Rectal smooth muscle tissue (tissue), 1 donor: ENCODE measurements around the gene CARD14.
"Not testable (repeated sequence)": the region's sequence is repeated elsewhere in the genome, so short reads cannot be mapped to it uniquely, and the experiment has no call there.

ENCODE experiments used
- H3K27ac ChIP-seq: one replicate; pipeline ENCODE4 v1.7.0; 2013; ENCODE audit warnings: low read depth, low read length, inconsistent platforms
- H3K27me3 ChIP-seq: one replicate; pipeline ENCODE4 v1.7.0; 2013; ENCODE audit warnings: low read length; ENCODE audit not compliant: control insufficient read depth, insufficient read depth
- H3K36me3 ChIP-seq: one replicate; pipeline ENCODE4 v1.7.0; 2013; ENCODE audit warnings: low read length; ENCODE audit not compliant: control insufficient read depth, insufficient read depth
- H3K4me1 ChIP-seq: one replicate; pipeline ENCODE4 v1.7.0; 2013; ENCODE audit warnings: low read length; ENCODE audit not compliant: control insufficient read depth, insufficient read depth
- H3K4me3 ChIP-seq: one replicate; pipeline ENCODE4 v1.7.0; 2013; ENCODE audit warnings: low read length
- H3K9ac ChIP-seq: one replicate; pipeline ENCODE4 v1.7.0; 2013; ENCODE audit warnings: low read length

Gene CARD14

DNA sequence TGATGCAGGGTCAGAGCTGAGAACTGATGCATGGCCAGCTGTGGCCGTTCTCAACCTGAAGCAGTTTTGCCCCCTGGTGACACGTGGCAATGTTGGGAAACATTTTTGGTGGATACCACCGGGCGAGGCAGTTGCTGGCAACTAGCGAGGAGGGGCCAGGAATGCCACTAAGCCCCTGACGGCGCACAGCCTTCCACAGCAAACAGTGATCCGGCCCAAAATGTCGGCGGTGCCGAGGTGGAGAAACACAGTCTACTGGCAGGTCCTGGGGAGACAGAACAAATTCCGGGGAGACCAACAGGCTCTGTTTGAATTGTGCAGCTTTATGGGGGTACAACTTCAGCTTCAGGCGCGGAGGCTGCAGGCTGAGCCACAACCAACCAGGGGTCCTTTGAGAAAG lies 58.6 kb downstream of the CARD14 start:
- Histone ChIP-seq H3K27ac (no peak overlapping the region), H3K4me1 (no peaks in the 10 kb centered on the region), H3K9ac (no peak overlapping the region), H3K4me3 (no peak overlapping the region), H3K27me3 (no peaks in the 10 kb centered on the region), H3K36me3 (no peaks in the 10 kb centered on the region)

DNA sequence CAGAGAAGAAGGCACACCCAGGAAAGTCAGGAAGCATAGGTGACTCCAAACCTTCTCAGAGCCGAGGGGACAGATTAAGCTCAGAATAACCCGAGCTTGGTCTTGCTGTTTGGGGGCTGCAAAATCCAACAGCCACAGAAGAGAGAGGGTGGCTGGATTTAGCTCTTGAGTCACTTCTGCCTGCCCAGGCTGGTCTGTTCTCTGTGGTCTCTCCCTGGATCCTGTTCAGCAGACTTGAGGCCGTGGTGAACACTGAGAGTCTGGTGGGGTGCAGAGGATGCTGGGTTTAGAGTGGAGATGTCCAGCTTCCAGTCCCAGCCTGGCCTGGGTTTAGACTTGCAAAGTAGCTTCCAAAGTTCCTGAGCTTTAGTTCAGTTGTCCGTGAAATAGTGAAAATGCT lies 59.2 kb downstream of the CARD14 start:
- Histone ChIP-seq H3K4me3 (no peak overlapping the region), H3K9ac (no peak overlapping the region), H3K4me1 (no peaks in the 10 kb centered on the region), H3K36me3 (no peaks in the 10 kb centered on the region), H3K27ac (no peak overlapping the region), H3K27me3 (no peaks in the 10 kb centered on the region)

DNA sequence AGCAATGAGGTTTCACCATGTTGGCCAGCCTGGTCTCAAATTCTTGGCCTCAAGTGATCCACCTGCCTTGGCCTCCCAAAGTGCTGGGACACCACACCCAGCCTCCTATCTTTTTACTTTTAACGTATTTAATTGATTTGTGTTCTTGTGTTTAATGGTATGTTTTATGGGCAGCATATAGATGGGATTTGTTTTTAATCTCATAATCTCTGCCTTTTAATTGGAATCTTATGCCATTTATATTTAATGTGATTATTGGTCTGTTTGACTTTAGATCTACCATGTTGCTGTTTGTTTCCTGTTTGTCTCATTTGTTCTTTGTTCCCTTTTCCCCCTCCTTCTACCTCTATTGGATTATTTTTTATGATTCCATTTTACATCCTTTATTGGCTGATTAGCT lies 62.6 kb downstream of the CARD14 start:
- Histone ChIP-seq H3K36me3 (peaks cover 8% of the 10 kb centered on the region), H3K4me3 (no peak overlapping the region), H3K27me3 (no peaks in the 10 kb centered on the region), H3K4me1 (no peaks in the 10 kb centered on the region), H3K9ac (no peak overlapping the region), H3K27ac (no peak overlapping the region)

DNA sequence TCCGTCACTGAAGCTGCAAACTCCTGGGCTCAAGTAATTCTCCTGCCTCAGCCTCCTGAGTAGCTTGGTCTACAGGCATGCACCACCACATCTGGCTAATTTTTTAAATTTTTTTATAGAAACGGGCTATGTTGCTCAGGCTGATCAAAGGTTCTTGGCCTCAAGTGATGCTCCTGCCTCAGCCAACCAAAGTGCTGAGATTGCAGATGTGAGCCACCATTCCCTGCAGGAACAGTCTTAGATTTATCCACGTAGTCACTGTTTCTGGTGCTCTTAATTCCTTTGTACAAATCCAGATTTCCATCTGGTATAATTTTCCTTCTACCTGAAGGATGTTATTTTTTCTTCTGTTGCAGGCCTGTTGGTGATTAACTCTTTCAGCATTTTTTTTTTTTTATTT lies 63.4 kb downstream of the CARD14 start:
- no peak overlapping the region for H3K4me3 ChIP-seq
- H3K27ac ChIP-seq, result no peak overlapping the region
- no peaks in the 10 kb centered on the region for H3K27me3 ChIP-seq
- H3K4me1 ChIP-seq, result no peaks in the 10 kb centered on the region
- H3K9ac ChIP-seq, result no peak overlapping the region
- H3K36me3 ChIP-seq, result peaks cover 9% of the 10 kb centered on the region

DNA sequence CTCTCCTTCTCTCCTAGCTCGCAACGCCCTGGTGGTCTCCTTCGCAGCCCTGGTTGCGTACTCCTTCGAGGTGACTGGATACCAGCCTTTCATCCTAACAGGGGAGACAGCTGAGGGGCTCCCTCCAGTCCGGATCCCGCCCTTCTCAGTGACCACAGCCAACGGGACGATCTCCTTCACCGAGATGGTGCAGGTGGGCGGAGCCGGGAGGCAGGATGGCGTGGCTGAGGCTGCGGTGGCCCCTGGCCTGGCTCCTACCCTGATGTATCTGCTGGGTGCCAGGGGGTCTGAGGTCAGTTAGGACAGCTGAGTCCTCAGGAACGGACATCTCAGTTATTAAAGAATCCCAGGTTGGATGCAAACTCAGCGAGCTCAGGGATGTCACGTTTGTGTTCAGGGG lies 67.1 kb downstream of the CARD14 start:
- Histone ChIP-seq H3K27ac (no peak overlapping the region), H3K27me3 (no peaks in the 10 kb centered on the region), H3K4me1 (no peaks in the 10 kb centered on the region), H3K4me3 (no peak overlapping the region), H3K9ac (no peak overlapping the region), H3K36me3 (peaks cover 13% of the 10 kb centered on the region)

DNA sequence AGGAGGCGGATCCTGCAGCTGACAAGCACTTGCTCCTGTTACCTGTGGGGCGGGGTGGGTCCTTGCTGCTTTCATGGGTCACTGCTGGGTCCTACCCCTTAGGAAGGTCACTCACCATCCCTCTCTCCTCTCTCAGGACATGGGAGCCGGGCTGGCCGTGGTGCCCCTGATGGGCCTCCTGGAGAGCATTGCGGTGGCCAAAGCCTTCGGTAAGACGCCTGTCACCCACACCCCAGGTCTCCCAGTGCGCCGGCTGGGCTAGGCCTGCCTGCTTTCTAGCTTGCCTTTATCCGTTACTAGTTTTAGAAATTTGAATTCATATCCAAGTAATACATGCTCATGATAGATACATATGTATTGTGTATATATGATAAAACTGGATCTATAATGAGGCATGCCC lies 67.6 kb downstream of the CARD14 start:
- Histone ChIP-seq H3K9ac (no peak overlapping the region), H3K27ac (no peak overlapping the region), H3K27me3 (no peaks in the 10 kb centered on the region), H3K4me3 (no peak overlapping the region), H3K36me3 (peaks cover 16% of the 10 kb centered on the region), H3K4me1 (no peaks in the 10 kb centered on the region)

DNA sequence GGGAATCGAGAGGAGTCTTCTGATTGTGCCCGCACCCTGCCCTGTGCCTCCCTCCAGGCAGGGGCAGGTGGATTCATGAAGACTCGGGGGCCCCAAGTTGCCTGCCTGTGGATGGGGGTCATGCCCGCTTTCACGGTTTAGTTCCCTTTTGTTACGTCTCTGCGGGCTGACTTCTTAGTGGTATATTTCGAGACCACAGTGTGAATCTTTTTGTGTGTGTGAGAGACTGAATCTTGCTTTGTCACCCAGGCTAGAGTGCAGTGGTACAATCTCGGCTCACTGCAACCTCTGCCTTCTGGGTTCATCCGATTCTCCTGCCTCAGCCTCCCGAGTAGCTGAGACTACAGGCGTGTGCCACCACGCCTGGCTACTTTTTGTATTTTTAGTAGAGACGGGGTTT lies 72.7 kb downstream of the CARD14 start:
- Histone ChIP-seq H3K36me3 (peaks cover 21% of the 10 kb centered on the region), H3K27me3 (no peaks in the 10 kb centered on the region), H3K4me3 (no peak overlapping the region), H3K9ac (no peak overlapping the region), H3K27ac (no peak overlapping the region), H3K4me1 (no peaks in the 10 kb centered on the region)

DNA sequence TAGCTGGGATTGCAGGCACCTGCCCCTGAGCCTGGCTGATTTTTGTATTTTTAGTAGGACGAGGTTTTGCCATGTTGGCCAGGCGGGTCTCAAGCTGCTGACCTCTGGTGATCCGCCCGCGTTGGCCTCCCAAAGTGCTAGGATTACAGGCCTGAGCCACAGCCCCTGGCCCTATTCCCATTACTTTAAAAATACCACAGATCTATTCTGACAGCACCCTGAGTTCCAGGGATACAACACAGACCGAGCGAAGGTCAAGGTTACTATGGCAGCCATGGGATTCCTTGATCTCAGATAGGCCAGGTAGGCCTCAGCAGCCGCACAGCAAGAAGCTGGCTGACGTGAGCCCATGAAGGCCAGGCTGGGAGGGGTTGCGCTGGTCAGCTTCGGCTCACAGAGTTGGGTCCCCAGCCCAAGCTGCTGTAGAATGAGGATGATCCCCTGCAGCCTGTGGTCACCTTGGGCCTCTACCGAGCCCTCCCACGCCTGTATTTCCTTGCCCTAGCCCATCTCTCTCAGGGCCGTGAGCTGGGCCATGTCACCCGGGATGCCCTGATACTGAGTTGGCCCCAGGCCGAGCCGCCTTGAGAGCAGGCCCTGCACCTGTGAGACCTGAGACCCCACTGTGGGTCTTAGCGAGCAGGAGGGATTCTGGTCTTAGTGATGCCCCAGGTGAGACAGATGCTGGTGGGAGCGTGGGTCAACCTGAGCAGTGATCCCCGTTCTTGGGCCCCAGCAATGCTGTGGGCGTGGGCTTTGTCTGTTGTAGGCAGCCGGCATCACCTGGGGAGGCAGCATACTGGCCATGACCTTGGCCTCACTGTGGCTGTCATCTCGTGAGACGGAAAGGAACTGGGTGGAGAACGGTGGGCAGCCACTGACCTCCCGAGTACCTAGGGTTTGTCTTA lies 74.0 kb downstream of the CARD14 start:
- Histone ChIP-seq H3K9ac (no peak overlapping the region), H3K27ac (no peak overlapping the region), H3K4me3 (no peak overlapping the region), H3K4me1 (no peaks in the 10 kb centered on the region), H3K27me3 (no peaks in the 10 kb centered on the region), H3K36me3 (peaks cover 19% of the 10 kb centered on the region)

DNA sequence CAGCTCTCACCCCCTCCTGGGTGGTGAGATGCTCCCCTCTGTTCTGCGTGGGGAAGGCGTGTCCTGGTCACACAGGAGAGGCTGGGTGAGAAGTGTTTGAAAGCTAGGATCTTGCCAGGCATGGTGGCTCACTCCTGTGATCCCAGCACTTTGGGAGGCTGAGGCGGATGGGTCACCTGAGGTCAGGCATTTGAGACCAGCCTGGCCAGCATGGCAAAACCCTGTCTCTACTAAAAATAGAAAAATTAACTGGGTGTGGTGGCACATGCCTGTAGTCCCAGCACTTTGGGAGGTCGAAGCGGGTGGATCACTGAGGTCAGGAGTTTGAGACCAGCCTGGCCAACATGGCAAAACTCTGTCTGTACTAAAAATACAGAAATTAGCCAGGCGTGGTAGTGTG lies 74.6 kb downstream of the CARD14 start:
- peaks cover 19% of the 10 kb centered on the region for H3K36me3 ChIP-seq
- H3K9ac ChIP-seq, H3K4me1 ChIP-seq, H3K4me3 ChIP-seq, H3K27me3 ChIP-seq, H3K27ac ChIP-seq: not testable (repeated sequence)

DNA sequence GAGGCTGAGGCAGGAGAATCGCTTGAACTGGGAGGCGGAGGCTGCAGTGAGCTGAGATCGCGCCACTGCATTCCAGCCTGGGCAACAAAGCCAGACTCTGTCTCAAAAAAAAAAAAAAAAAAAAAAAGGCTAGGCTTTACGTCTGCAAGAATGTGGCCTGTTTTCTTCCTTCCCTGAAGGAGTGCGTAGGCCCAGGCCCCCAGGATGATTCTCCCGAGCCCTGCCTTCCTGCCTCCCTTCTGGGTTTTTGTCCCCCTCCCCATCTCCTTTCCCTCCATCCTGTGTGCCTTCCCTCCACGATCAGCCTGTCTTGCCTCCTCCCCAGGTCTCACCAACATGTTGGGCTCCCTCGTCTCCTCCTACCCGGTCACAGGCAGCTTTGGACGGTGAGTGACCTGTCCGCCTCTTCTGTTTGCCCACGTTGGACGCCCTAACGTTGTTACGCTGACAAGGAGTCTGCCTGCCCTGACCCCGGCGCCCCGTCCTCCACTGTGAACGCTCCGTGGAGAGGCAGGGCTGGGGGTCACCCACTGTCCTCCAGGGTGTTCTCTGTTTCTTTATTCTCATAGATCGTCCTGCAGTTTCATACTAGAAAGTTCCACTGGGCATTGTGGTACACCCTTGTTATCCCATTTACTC lies 75.2 kb downstream of the CARD14 start:
- no peak overlapping the region for H3K27ac ChIP-seq
- peaks cover 19% of the 10 kb centered on the region for H3K36me3 ChIP-seq
- no peaks in the 10 kb centered on the region for H3K27me3 ChIP-seq
- no peaks in the 10 kb centered on the region for H3K4me1 ChIP-seq
- H3K9ac ChIP-seq, result no peak overlapping the region
- H3K4me3 ChIP-seq, result no peak overlapping the region

DNA sequence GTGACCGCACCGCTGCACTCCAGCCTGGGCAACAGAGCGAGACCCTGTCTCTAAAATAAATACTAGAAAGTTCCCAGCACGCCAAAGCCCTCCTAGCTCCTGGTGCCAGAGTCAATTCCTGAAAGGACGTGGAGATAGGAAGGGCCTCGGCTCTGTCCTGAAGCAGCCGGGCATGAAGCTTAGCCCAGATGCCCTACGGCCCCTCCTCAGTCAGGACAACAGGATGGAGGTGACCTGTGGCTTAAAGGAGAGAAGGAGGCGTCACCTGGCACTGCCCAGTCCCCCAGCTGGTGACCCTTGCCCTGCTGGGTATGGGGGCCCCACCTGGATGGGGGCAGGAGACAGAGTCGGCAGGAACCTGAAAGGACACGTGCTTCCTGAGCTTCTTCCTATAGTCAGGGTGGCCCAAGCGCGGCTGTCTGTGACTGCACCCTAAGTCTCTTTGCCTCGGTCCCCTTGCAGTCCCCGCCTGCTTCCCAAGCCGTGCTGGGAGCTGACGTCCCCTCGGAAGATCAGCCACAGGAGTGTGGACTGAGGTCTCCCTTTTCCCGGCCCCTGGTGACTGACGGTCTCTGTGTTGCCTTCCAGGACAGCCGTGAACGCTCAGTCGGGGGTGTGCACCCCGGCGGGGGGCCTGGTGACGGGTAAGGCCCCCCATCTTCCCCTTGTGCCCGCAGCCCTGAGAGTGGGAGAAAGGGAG lies 75.9 kb downstream of the CARD14 start:
- no peak overlapping the region for H3K4me3 ChIP-seq
- H3K4me1 ChIP-seq, result no peaks in the 10 kb centered on the region
- no peak overlapping the region for H3K9ac ChIP-seq
- H3K27ac ChIP-seq, result no peak overlapping the region
- H3K36me3 ChIP-seq, result peaks cover 19% of the 10 kb centered on the region
- H3K27me3 ChIP-seq, result no peaks in the 10 kb centered on the region

DNA sequence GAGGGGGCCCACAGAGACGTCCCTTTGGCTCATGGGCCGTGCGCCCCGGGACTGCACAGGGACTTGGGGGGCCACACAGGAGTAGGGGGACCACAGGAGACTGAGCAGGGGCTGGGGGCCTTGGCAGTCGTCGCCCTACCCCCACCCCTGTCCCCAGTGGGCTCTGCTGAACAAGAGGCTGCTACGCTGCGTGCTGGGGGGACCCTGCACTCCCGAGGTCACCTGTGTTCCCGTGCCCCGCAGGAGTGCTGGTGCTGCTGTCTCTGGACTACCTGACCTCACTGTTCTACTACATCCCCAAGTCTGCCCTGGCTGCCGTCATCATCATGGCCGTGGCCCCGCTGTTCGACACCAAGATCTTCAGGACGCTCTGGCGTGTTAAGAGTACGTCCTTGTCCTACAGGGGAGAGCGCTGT lies 76.4 kb downstream of the CARD14 start:
- peaks cover 19% of the 10 kb centered on the region for H3K36me3 ChIP-seq

More for the DNA sequence above, 76.4 kb downstream of the CARD14 start:
- Histone ChIP-seq H3K27me3 (no peaks in the 10 kb centered on the region), H3K9ac (no peak overlapping the region), H3K27ac (no peak overlapping the region), H3K4me1 (no peaks in the 10 kb centered on the region), H3K4me3 (no peak overlapping the region)
